K562 (cell line): ENCODE results near the gene B4GALT7. TPM values are rescaled to one million over a fixed set of nuclear protein-coding genes. Genes with fewer than 3 reads are reported as not detected.

Experiments
- C11orf30 ChIP-seq: fragments of 450-650 bp; IDR thresholded peaks from 2 replicates; pipeline ENCODE4 v1.6.1; 2016; ENCODE audit warnings: low read depth, mild to moderate bottlenecking
- CEBPB ChIP-seq: fragments of 450-650 bp; IDR thresholded peaks from 2 replicates; pipeline ENCODE4 v1.6.1; 2016; ENCODE audit warnings: missing genetic modification characterization, missing compliant biosample characterization
- ETS1 ChIP-seq: conservative IDR thresholded peaks from 2 replicates; pipeline ENCODE4 v1.6.1; 2011; ENCODE audit warnings: low read depth, mild to moderate bottlenecking, low read length; ENCODE audit not compliant: control insufficient read depth
- HMGXB4 ChIP-seq: sonication (generic); formaldehyde crosslinking; IDR thresholded peaks from 2 replicates; pipeline ENCODE4 v1.8.1; 2023; ENCODE audit warnings: mild to moderate bottlenecking, missing genetic modification reagents
- HNRNPLL ChIP-seq: fragments of 200-400 bp; formaldehyde crosslinking; IDR thresholded peaks from 2 replicates; pipeline ENCODE4 v1.6.1; 2017; ENCODE audit warnings: low read length, low read depth, mild to moderate bottlenecking; ENCODE audit not compliant: poor library complexity, severe bottlenecking
- JUND ChIP-seq, 2 experiments: IDR thresholded peaks; 2 replicates in 1 of 2; 3 replicates in 1 of 2; pipeline ENCODE4 v1.6.1; 2011; ENCODE audit warnings: borderline replicate concordance in 2 of 2, low read depth in 2 of 2, low read length in 2 of 2, improper control_type of control experiment in 1 of 2, missing biosample characterization in 1 of 2, missing genetic modification characterization in 1 of 2, missing genetic modification reagents in 1 of 2
- NRF1 ChIP-seq, 2 experiments: fragments of 450-650 bp; IDR thresholded peaks in 1 of 2; conservative IDR thresholded peaks in 1 of 2; 2 replicates each; pipeline ENCODE4 v1.6.1; 2014; ENCODE audit warnings: mild to moderate bottlenecking in 2 of 2
- RFX5 ChIP-seq: IDR thresholded peaks from 2 replicates; pipeline ENCODE4 v1.6.1; 2011; ENCODE audit warnings: low read depth, mild to moderate bottlenecking, improper control_type of control experiment, low read length
- SIN3B ChIP-seq: fragments of 450-650 bp; IDR thresholded peaks from 2 replicates; pipeline ENCODE4 v1.6.1; 2017; ENCODE audit warnings: low read depth, mild to moderate bottlenecking, moderate library complexity
- SNRNP70 ChIP-seq: fragments of 200-400 bp; formaldehyde crosslinking; optimal IDR thresholded peaks from 2 replicates; pipeline ENCODE3; 2017; ENCODE audit warnings: low read depth, low read length
- STAG1 ChIP-seq: sonication (generic); formaldehyde crosslinking; IDR thresholded peaks from 2 replicates; pipeline ENCODE4 v1.5.0; 2020; ENCODE audit warnings: missing genetic modification reagents, borderline replicate concordance
- TEAD1 ChIP-seq, 2 experiments: fragments of 450-650 bp in 1 of 2; sonication (generic) in 1 of 2; formaldehyde crosslinking; IDR thresholded peaks; 2 replicates each; pipeline versions ENCODE4 v1.4.0 to v1.8.0; 2020 to 2022; ENCODE audit warnings: mild to moderate bottlenecking in 2 of 2, missing genetic modification reagents in 1 of 2
- TFAP4 ChIP-seq: sonication (generic); formaldehyde crosslinking; IDR thresholded peaks from 2 replicates; pipeline ENCODE4 v1.8.0; 2022; ENCODE audit warnings: missing genetic modification reagents, mild to moderate bottlenecking, moderate library complexity, borderline replicate concordance
- VEZF1 ChIP-seq: fragments of 200-800 bp; sonication (Bioruptor generic); IDR thresholded peaks from 2 replicates; pipeline ENCODE4 v1.6.1; 2017; ENCODE audit warnings: missing genetic modification characterization, missing compliant biosample characterization
- ZBTB26 ChIP-seq: fragments of 450-650 bp; formaldehyde crosslinking; IDR thresholded peaks from 2 replicates; pipeline ENCODE4 v1.4.0; 2022; ENCODE audit warnings: missing genetic modification characterization
- ZNF263 ChIP-seq: sonication (generic); formaldehyde crosslinking; IDR thresholded peaks from 2 replicates; pipeline ENCODE4 v1.8.0; 2022; ENCODE audit warnings: mild to moderate bottlenecking, missing genetic modification reagents, borderline replicate concordance
- polyA plus RNA-seq, 8 experiments: library from polyadenylated mRNA; depleted of rRNA in 4 of 8; stranded (reverse) in 5 of 8; unstranded in 3 of 8; fragments of >200 nt; fragmentation: Nextera tagmentation in 2 of 8; fragmentation: Illumina TruSeq in 1 of 8; extraction: Ambion mirVana in 2 of 8; extraction: Trizol in 1 of 8; gene quantifications; 2 replicates each; pipeline versions ENCODE4 v1.2.1 to v1.2.3, GENCODE V29; 2011 to 2014; ENCODE audit warnings: inconsistent platforms in 1 of 8, missing spikeins in 1 of 8
- total RNA-seq, 7 experiments: library from RNA; depleted of rRNA in 6 of 7; stranded (reverse); fragments of >200 nt in 6 of 7; fragmentation: Illumina TruSeq in 2 of 7; extraction: Trizol in 2 of 7; gene quantifications; 2 replicates each; pipeline versions ENCODE4 v1.2.1 to v1.2.3, GENCODE V29; 2011 to 2021; ENCODE audit warnings: low replicate concordance in 1 of 7

The B4GALT7 gene
- total and polyA plus RNA-seq, 9 of the 15 experiments (the other 6 are each of a cell fraction or from before 2014, with no cell fraction given): 0.34 to 17.7 (median 9.1) TPM

GRCh38 chr5:177592010-177592834 lies 7.7 kb upstream of the B4GALT7 start, which contains the start of gene TMED9 (continued):
- 0 out of 2 replicates have a peak, but pooled peaks have one; percentile 15 for TF ChIP-seq STAG1 (CRISPR knock-in tag)
- TF ChIP-seq ZNF263 (CRISPR knock-in tag): peak; percentile 37; the same call in 1 of the 2 replicates
- peak; percentile 96 to 97 for TF ChIP-seq NRF1 (conservative IDR thresholded peaks at IDR 0.05 in 1 of 2, IDR thresholded peaks at IDR 0.05 in 1 of 2)
- peak; percentile 9 for TF ChIP-seq C11orf30
- no peak for TF ChIP-seq HMGXB4 (CRISPR knock-in tag)
- peak; percentile 57 for TF ChIP-seq SIN3B
- no peak for TF ChIP-seq CEBPB (tag)
- peak; percentile 91 for TF ChIP-seq ETS1
- peak in 1 of 2 experiments; percentile 68; a peak in 1 of 4 replicates for TF ChIP-seq TEAD1 (CRISPR knock-in tag; IDR thresholded peaks at IDR 0.05)
- TF ChIP-seq SNRNP70: no peak
- 0 out of 2 replicates have a peak, but pooled peaks have one; percentile 8 for TF ChIP-seq RFX5
- peak; percentile 47; the same call in 1 of the 2 replicates for TF ChIP-seq JUND (IDR thresholded peaks at IDR 0.05; ENCODE audit: borderline replicate concordance, low read depth, low read length)
- no peak; the same call in 2 of the 3 replicates for TF ChIP-seq JUND (tag; IDR thresholded peaks at IDR 0.05; ENCODE audit: borderline replicate concordance, low read depth, low read length)
- TF ChIP-seq ZBTB26: no peak
- TF ChIP-seq VEZF1: peak; percentile 71
- peak; percentile 37 for TF ChIP-seq HNRNPLL
- TF ChIP-seq TFAP4 (CRISPR knock-in tag): peak; percentile 66
